H1 (cell line): ENCODE data around the gene ZNF423. TPM values are rescaled to one million over a fixed set of nuclear protein-coding genes. Genes with fewer than 3 reads are reported as not detected.

Experiments used
- E2F6 ChIP-seq: IDR thresholded peaks from 2 replicates; pipeline ENCODE4 v1.6.1; 2012; ENCODE audit warnings: inconsistent platforms
- polyA plus RNA-seq, 7 experiments: library from polyadenylated mRNA; depleted of rRNA in 3 of 7; stranded (reverse) in 5 of 7; unstranded in 2 of 7; fragments of >200 nt in 5 of 7; fragments of 200-250 nt in 2 of 7; gene quantifications; 1 replicate in 5 of 7; 2 replicates in 1 of 7; 4 replicates in 1 of 7; pipeline versions ENCODE4 v1.2.1 to v1.2.3, GENCODE V29; 2011 to 2013; ENCODE audit warnings: missing spikeins in 2 of 7, mixed read lengths in 2 of 7
- total RNA-seq: library from RNA; stranded (reverse); fragmentation: NEBNext Ultra II Directional; extraction: Animal tissue kit (Norgen Biotek cat#: 25700); gene quantifications from 2 replicates; pipeline ENCODE4 v1.2.1, GENCODE V29; 2021

The ZNF423 gene
- total and polyA plus RNA-seq, 2 of the 8 experiments (the other 6 are each of a cell fraction or from before 2014, with no cell fraction given): 38.2 to 52.3 TPM

GRCh38 chr16:49899991-49900695 is 44.2 kb upstream of the ZNF423 start (continued):
- no peak for TF ChIP-seq E2F6
